Measurements from ENCODE around the gene ZIM2. TPM values are rescaled to one million over a fixed set of nuclear protein-coding genes. Genes with fewer than 3 reads are reported as not detected.

The ZIM2 gene
- polyA plus RNA-seq, 1 donor (not counting 4 experiments of a cell fraction or from before 2014, with no cell fraction given) = not detected

GRCh38 chr19:56751078-56751489, 89.4 kb downstream of the ZIM2 start:
- TF ChIP-seq EZH2 (IDR thresholded peaks at IDR 0.05; ENCODE audit: low read length) = no peak
- TF ChIP-seq, protein P1, sequence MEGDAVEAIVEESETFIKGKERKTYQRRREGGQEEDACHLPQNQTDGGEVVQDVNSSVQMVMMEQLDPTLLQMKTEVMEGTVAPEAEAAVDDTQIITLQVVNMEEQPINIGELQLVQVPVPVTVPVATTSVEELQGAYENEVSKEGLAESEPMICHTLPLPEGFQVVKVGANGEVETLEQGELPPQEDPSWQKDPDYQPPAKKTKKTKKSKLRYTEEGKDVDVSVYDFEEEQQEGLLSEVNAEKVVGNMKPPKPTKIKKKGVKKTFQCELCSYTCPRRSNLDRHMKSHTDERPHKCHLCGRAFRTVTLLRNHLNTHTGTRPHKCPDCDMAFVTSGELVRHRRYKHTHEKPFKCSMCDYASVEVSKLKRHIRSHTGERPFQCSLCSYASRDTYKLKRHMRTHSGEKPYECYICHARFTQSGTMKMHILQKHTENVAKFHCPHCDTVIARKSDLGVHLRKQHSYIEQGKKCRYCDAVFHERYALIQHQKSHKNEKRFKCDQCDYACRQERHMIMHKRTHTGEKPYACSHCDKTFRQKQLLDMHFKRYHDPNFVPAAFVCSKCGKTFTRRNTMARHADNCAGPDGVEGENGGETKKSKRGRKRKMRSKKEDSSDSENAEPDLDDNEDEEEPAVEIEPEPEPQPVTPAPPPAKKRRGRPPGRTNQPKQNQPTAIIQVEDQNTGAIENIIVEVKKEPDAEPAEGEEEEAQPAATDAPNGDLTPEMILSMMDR (optimal IDR thresholded peaks at IDR 0.05 in 1 of 3, IDR thresholded peaks at IDR 0.05 in 1 of 3, conservative IDR thresholded peaks at IDR 0.05 in 1 of 3; ENCODE audit: extremely low read depth in 1 of 3, insufficient read depth in 2 of 3, low read length in 3 of 3) = no peak
- Histone ChIP-seq H3K27ac (ENCODE audit: control insufficient read depth, insufficient read depth, low read length) (no peak overlapping the region), H3K36me3 (ENCODE audit: control insufficient read depth in 2 of 2, extremely low read depth in 1 of 2, insufficient read depth in 2 of 2, low read length in 2 of 2) (no peaks in the 10 kb centered on the region), H3K4me1 (ENCODE audit: control insufficient read depth, extremely low read depth, insufficient read depth, low read length) (no peaks in the 10 kb centered on the region), H3K9ac (ENCODE audit: control insufficient read depth, extremely low read depth, insufficient read depth, low read length) (no peak overlapping the region), H3K9me3 (ENCODE audit: control insufficient read depth, low read depth, low read length) (peaks cover 5% of the 10 kb centered on the region), H4K20me1 (ENCODE audit: control insufficient read depth, extremely low read depth, insufficient read depth, low read length) (no peaks in the 10 kb centered on the region), H3K4me2 (ENCODE audit: control insufficient read depth, extremely low read depth, insufficient read depth, low read depth, low read length) (no peak overlapping the region), H3K9me1 (ENCODE audit: control insufficient read depth, extremely low read depth, insufficient read depth, low read length) (no peaks in the 10 kb centered on the region), H3K27me3 (ENCODE audit: control insufficient read depth, extremely low read depth, insufficient read depth, low read length) (no peaks in the 10 kb centered on the region), H3K79me2 (ENCODE audit: control insufficient read depth, insufficient read depth, low read length) (no peaks in the 10 kb centered on the region), H3K4me3 (ENCODE audit: control insufficient read depth in 2 of 3, extremely low read depth in 1 of 3, insufficient read depth in 2 of 3, low read depth in 1 of 3, low read length in 3 of 3) (no peak overlapping the region), H2AFZ (ENCODE audit: control insufficient read depth, low read length) (no peak overlapping the region)
- dilution Hi-C loops (cut with MboI; ENCODE audit: extremely low pct_ligation_motif_present, low sequenced_read_pairs) = no loop called here
- FAIRE-seq (no peak), DNase-seq (ENCODE audit: low read depth, low spot score) (no peak)

DNA sequence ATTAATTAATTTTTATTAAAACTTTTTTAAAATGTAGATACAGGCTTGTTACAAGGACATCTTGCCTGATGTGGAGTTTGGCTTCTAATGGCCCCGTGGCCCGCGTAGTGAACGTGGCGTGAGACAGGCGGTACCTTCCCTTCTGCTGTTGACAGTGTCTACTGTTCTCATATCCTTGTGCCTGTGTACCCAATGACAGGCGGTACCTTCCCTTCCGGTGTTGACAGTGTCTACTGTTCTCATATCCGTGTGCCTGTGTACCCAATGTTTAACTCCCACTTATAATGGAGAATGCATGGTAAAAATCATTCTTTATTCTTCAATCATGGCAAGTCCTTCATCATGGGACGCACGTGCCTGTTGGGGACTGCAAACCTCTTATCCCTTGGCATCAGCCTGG, 89.9 kb downstream of the ZIM2 start:
- H3K4me3 ChIP-seq (ENCODE audit: control insufficient read depth in 2 of 3, extremely low read depth in 1 of 3, insufficient read depth in 2 of 3, low read depth in 1 of 3, low read length in 3 of 3) = no peak overlapping the region
- H3K27ac ChIP-seq (ENCODE audit: control insufficient read depth, insufficient read depth, low read length) = no peak overlapping the region
- no peak overlapping the region for H2AFZ ChIP-seq (ENCODE audit: control insufficient read depth, low read length)
- H3K4me1 ChIP-seq (ENCODE audit: control insufficient read depth, extremely low read depth, insufficient read depth, low read length) = no peaks in the 10 kb centered on the region
- TF ChIP-seq EZH2 (IDR thresholded peaks at IDR 0.05; ENCODE audit: low read length) = no peak
- TF ChIP-seq, protein P1 (optimal IDR thresholded peaks at IDR 0.05 in 1 of 3, IDR thresholded peaks at IDR 0.05 in 1 of 3, conservative IDR thresholded peaks at IDR 0.05 in 1 of 3; ENCODE audit: extremely low read depth in 1 of 3, insufficient read depth in 2 of 3, low read length in 3 of 3) = no peak
- no peak overlapping the region for H3K9ac ChIP-seq (ENCODE audit: control insufficient read depth, extremely low read depth, insufficient read depth, low read length)
- H3K79me2 ChIP-seq (ENCODE audit: control insufficient read depth, insufficient read depth, low read length) = no peaks in the 10 kb centered on the region
- no peaks in the 10 kb centered on the region for H3K9me1 ChIP-seq (ENCODE audit: control insufficient read depth, extremely low read depth, insufficient read depth, low read length)
- dilution Hi-C loops (cut with MboI; ENCODE audit: extremely low pct_ligation_motif_present, low sequenced_read_pairs) = no loop called here
- DNase-seq (ENCODE audit: low read depth, low spot score) (no peak), FAIRE-seq (no peak)
- no peaks in the 10 kb centered on the region for H3K27me3 ChIP-seq (ENCODE audit: control insufficient read depth, extremely low read depth, insufficient read depth, low read length)
- peaks cover 5% of the 10 kb centered on the region for H3K9me3 ChIP-seq (ENCODE audit: control insufficient read depth, low read depth, low read length)
- no peak overlapping the region for H3K4me2 ChIP-seq (ENCODE audit: control insufficient read depth, extremely low read depth, insufficient read depth, low read depth, low read length)
- H3K36me3 ChIP-seq (ENCODE audit: control insufficient read depth in 2 of 2, extremely low read depth in 1 of 2, insufficient read depth in 2 of 2, low read length in 2 of 2) = no peaks in the 10 kb centered on the region
- H4K20me1 ChIP-seq (ENCODE audit: control insufficient read depth, extremely low read depth, insufficient read depth, low read length) = no peaks in the 10 kb centered on the region
